UCSD-AML1 (cell line): ENCODE data around the gene LUC7L2.
"Not testable (repeated sequence)": the region's sequence is repeated elsewhere in the genome, so short reads cannot be mapped to it uniquely, and the experiment has no call there.

Source experiments
- DNase-seq: peaks from one replicate; lab custom pipeline; 2025; ENCODE audit not compliant: unreplicated experiment; lab: John Stamatoyannopoulos, UW

LUC7L2 gene

GRCh38 chr7:139355320-139355719 lies 4.4 kb upstream of the LUC7L2 start:
- DNase-seq = no peak

- not testable (repeated sequence) for DNase-seq
Observed at GRCh38 chr7:139357729-139358506, 1.8 kb upstream of the LUC7L2 start.

- peak; percentile 23 for DNase-seq
Observed at GRCh38 chr7:139358541-139359365, 941 bp upstream of the LUC7L2 start.

GRCh38 chr7:139360210-139360947 lies 685 bp downstream of the LUC7L2 start:
- peak; percentile 87 for DNase-seq

GRCh38 chr7:139360948-139361307 lies 1.2 kb downstream of the LUC7L2 start:
- DNase-seq = no peak

GRCh38 chr7:139361523-139361922 lies 1.8 kb downstream of the LUC7L2 start:
- DNase-seq = no peak

- DNase-seq = no peak
Observed at GRCh38 chr7:139362302-139362701, 2.6 kb downstream of the LUC7L2 start.

GRCh38 chr7:139362981-139363380 lies 3.3 kb downstream of the LUC7L2 start:
- no peak for DNase-seq

GRCh38 chr7:139365336-139365735 lies 5.6 kb downstream of the LUC7L2 start:
- no peak for DNase-seq

- no peak for DNase-seq
Observed at GRCh38 chr7:139366400-139366799, 6.7 kb downstream of the LUC7L2 start.

GRCh38 chr7:139367438-139368155 lies 7.9 kb downstream of the LUC7L2 start:
- DNase-seq = no peak

GRCh38 chr7:139370301-139370942 lies 10.7 kb downstream of the LUC7L2 start:
- no peak for DNase-seq

GRCh38 chr7:139370943-139371313 lies 11.2 kb downstream of the LUC7L2 start:
- no peak for DNase-seq

GRCh38 chr7:139374246-139374645 lies 14.6 kb downstream of the LUC7L2 start:
- DNase-seq = no peak

GRCh38 chr7:139382439-139382838 lies 22.7 kb downstream of the LUC7L2 start:
- DNase-seq = no peak

GRCh38 chr7:139384611-139385010 lies 24.9 kb downstream of the LUC7L2 start:
- DNase-seq = no peak

- DNase-seq = no peak
Observed at GRCh38 chr7:139387594-139387993, 27.9 kb downstream of the LUC7L2 start.

- DNase-seq = no peak
Observed at GRCh38 chr7:139389091-139389490, 29.4 kb downstream of the LUC7L2 start.

- DNase-seq = no peak
Observed at GRCh38 chr7:139389774-139390173, 30.1 kb downstream of the LUC7L2 start.

GRCh38 chr7:139393621-139394211 lies 34.0 kb downstream of the LUC7L2 start:
- DNase-seq = no peak
